Stomach (tissue), 4 donors: Measurements from ENCODE around the gene NTRK2.

Experiments used
- CTCF ChIP-seq, 7 experiments: fragments of 450-650 bp in 4 of 7; fragments of 200-600 bp in 3 of 7; sonication (generic) in 3 of 7; IDR thresholded peaks; one replicate each; pipeline ENCODE4 v1.5.1; 2016 to 2019; ENCODE audit warnings: antibody characterized with exemption in 7 of 7, control low read depth in 2 of 7, mild to moderate bottlenecking in 1 of 7
- POLR2A ChIP-seq, 4 donors: fragments of 450-650 bp; IDR thresholded peaks; one replicate each; pipeline ENCODE4 v1.6.1; 2016; ENCODE audit warnings: antibody characterized with exemption in 4 of 4, control low read depth in 2 of 4, mild to moderate bottlenecking in 1 of 4, moderate library complexity in 1 of 4
- POLR2AphosphoS5 ChIP-seq, 3 donors: sonication (generic); formaldehyde crosslinking; IDR thresholded peaks; one replicate each; pipeline ENCODE4 v1.6.1; 2016; ENCODE audit warnings: antibody characterized with exemption in 3 of 3

- TF ChIP-seq POLR2A (IDR thresholded peaks at IDR 0.05) (no peak), CTCF (IDR thresholded peaks at IDR 0.05) (no peak), POLR2AphosphoS5 (IDR thresholded peaks at IDR 0.05) (no peak)
Measured at GRCh38 chr9:84669288-84670137, at the start of gene NTRK2.
